K562 (cell line): ENCODE measurements around the gene FAM110D. TPM values are rescaled to one million over a fixed set of nuclear protein-coding genes. Genes with fewer than 3 reads are reported as not detected.
A peak's percentile ranks its signal among the peaks of the same experiment; 100 is the strongest.

Experiments used
- ATAC-seq: fragments of 200-7000 bp; cut with Tn5 transposase; 3 replicates; pipeline ENCODE4 v1.9.1; 2020; ENCODE audit warnings: moderate library complexity
- BruUV-seq: library from RNA; stranded (reverse); fragments of 400-500 nt; replicated peaks from 2 replicates; lab custom pipeline; 2021; lab: Mats Ljungman, UMichigan
- CTCF ChIA-PET: fragments of 300-600 bp; formaldehyde crosslinking; extraction: SDS; loops from one replicate; lab custom pipeline; 2021; ENCODE audit warnings: low intra/inter-chr PET ratio; lab: Yijun Ruan, JAX
- POLR2A ChIA-PET: fragments of 300-600, 350-650 bp; sonication (Branson Sonifier 250); formaldehyde crosslinking; extraction: SDS; loops from one replicate; lab custom pipeline; 2021; ENCODE audit warnings: antibody characterized with exemption, inconsistent platforms; lab: Yijun Ruan, JAX
- DNase-seq, 4 experiments: peaks; one replicate each; pipeline versions ENCODE4 v3.0.0 to v3.0.0-alpha.2; 2011 to 2018; ENCODE audit warnings: low spot score in 3 of 4, mixed read lengths in 3 of 4; ENCODE audit errors: extremely low read depth in 1 of 4
- FAIRE-seq: peaks from 2 replicates; lab custom pipeline; 2011; peaks lifted over from hg19 to GRCh38; lab: Jason Lieb, UNC
- H2AFZ ChIP-seq: 2 replicates; pipeline ENCODE4 v1.6.0; 2011; ENCODE audit warnings: low read depth, low read length, control low read depth, inconsistent platforms
- H3K27ac ChIP-seq: fragments of 200-600 bp; 3 replicates; pipeline ENCODE4 v1.8.0; 2011; ENCODE audit warnings: low read depth, mild to moderate bottlenecking, control low read depth, inconsistent platforms, low read length, moderate library complexity, mixed read lengths; ENCODE audit errors: extremely low read depth
- H3K27me3 ChIP-seq, 2 experiments: fragments of 300-600 bp in 1 of 2; 2 replicates in 1 of 2; 3 replicates in 1 of 2; pipeline versions ENCODE4 v1.6.0 to v1.8.0; 2011; ENCODE audit warnings: inconsistent platforms in 2 of 2, low read length in 2 of 2, mild to moderate bottlenecking in 1 of 2, mixed read lengths in 1 of 2, moderate library complexity in 1 of 2; ENCODE audit not compliant: control insufficient read depth in 2 of 2, insufficient read depth in 2 of 2
- H3K36me3 ChIP-seq: fragments of 300-600 bp; 3 replicates; pipeline ENCODE4 v1.8.0; 2011; ENCODE audit warnings: mild to moderate bottlenecking, low read length, inconsistent platforms; ENCODE audit not compliant: control insufficient read depth, insufficient read depth
- H3K4me1 ChIP-seq, 2 experiments: fragments of 200-600 bp in 1 of 2; replicated peaks in 1 of 2; 2 replicates in 1 of 2; 3 replicates in 1 of 2; pipeline versions ENCODE4 v1.5.1 to v1.8.0; 2011; ENCODE audit warnings: inconsistent platforms in 2 of 2, low read length in 2 of 2, mild to moderate bottlenecking in 1 of 2, mixed read lengths in 1 of 2, moderate library complexity in 1 of 2; ENCODE audit not compliant: control insufficient read depth in 2 of 2, insufficient read depth in 2 of 2
- H3K4me2 ChIP-seq: 2 replicates; pipeline ENCODE4 v1.6.1; 2011; ENCODE audit warnings: low read length, control low read depth, inconsistent platforms, mixed read lengths; ENCODE audit not compliant: insufficient read depth
- H3K4me3 ChIP-seq: fragments of 200-600 bp; sonication (generic), shearing (Covaris generic); 2 replicates; pipeline ENCODE4 v1.5.1; 2016; ENCODE audit warnings: control low read depth, inconsistent platforms
- H3K79me2 ChIP-seq: fragments of 200-600 bp; 3 replicates; pipeline ENCODE4 v1.8.0; 2011; ENCODE audit warnings: low read length, inconsistent platforms; ENCODE audit not compliant: control insufficient read depth, insufficient read depth
- H3K9ac ChIP-seq, 2 experiments: 2 replicates each; pipeline versions ENCODE4 v1.6.0 to v1.6.1; 2011; ENCODE audit warnings: low read depth in 2 of 2, low read length in 2 of 2, control low read depth in 1 of 2, inconsistent platforms in 1 of 2, mild to moderate bottlenecking in 1 of 2, mixed read lengths in 1 of 2; ENCODE audit not compliant: insufficient read depth in 1 of 2
- H3K9me1 ChIP-seq: one replicate; pipeline ENCODE4 v1.6.0; 2011; ENCODE audit warnings: inconsistent platforms, mild to moderate bottlenecking, low read length, moderate library complexity; ENCODE audit not compliant: control insufficient read depth, insufficient read depth
- H3K9me3 ChIP-seq: replicated peaks from 2 replicates; pipeline ENCODE4 v1.5.1; 2011; ENCODE audit warnings: low read depth, low read length, inconsistent platforms; ENCODE audit not compliant: control insufficient read depth, insufficient read depth
- H4K20me1 ChIP-seq: replicated peaks from 2 replicates; pipeline ENCODE4 v1.6.1; 2011; ENCODE audit warnings: low read length, inconsistent platforms, mixed read lengths; ENCODE audit not compliant: control insufficient read depth, insufficient read depth
- HNRNPK ChIP-seq: fragments of 200-400 bp; formaldehyde crosslinking; IDR thresholded peaks from one replicate; pipeline ENCODE4 v1.6.1; 2018; ENCODE audit warnings: mild to moderate bottlenecking, low read depth, low read length; ENCODE audit not compliant: poor library complexity, severe bottlenecking
- LEF1 ChIP-seq: fragments of 450-650 bp; IDR thresholded peaks from 2 replicates; pipeline ENCODE4 v1.6.1; 2016; ENCODE audit warnings: mild to moderate bottlenecking
- NBN ChIP-seq: fragments of 450-650 bp; IDR thresholded peaks from 2 replicates; pipeline ENCODE4 v1.6.1; 2016; ENCODE audit warnings: low read depth, mild to moderate bottlenecking
- OTX1 ChIP-seq: fragments of 450-650 bp; formaldehyde crosslinking; IDR thresholded peaks from 2 replicates; pipeline ENCODE4 v1.4.0; 2022; ENCODE audit warnings: mild to moderate bottlenecking
- POLR2B ChIP-seq: fragments of 450-650 bp; IDR thresholded peaks from 2 replicates; pipeline ENCODE4 v1.6.1; 2018; ENCODE audit warnings: low read depth; ENCODE audit not compliant: partially characterized antibody
- RUNX1 ChIP-seq: sonication (generic); IDR thresholded peaks from 2 replicates; pipeline ENCODE4 v1.6.1; 2016; ENCODE audit warnings: antibody characterized with exemption, low read depth
- TCFL5 ChIP-seq: fragments of 250-450 bp; sonication (Bioruptor Pico); conservative IDR thresholded peaks from 2 replicates; pipeline ENCODE4 v1.6.1; 2021; ENCODE audit warnings: mild to moderate bottlenecking, moderate library complexity, matching md5 sums
- ZNF239 ChIP-seq: fragments of 250-450 bp; sonication (Bioruptor Pico); IDR thresholded peaks from 2 replicates; pipeline ENCODE4 v1.4.0; 2020; ENCODE audit warnings: mild to moderate bottlenecking
- ZNF263 ChIP-seq: sonication (generic); formaldehyde crosslinking; IDR thresholded peaks from 2 replicates; pipeline ENCODE4 v1.8.0; 2022; ENCODE audit warnings: mild to moderate bottlenecking, missing genetic modification reagents, borderline replicate concordance
- ZNF583 ChIP-seq: fragments of 250-450 bp; sonication (Bioruptor Pico); IDR thresholded peaks from 2 replicates; pipeline ENCODE4 v1.4.0; 2020
- ZNF668 ChIP-seq: fragments of 250-450 bp; sonication (Bioruptor Pico); IDR thresholded peaks from 2 replicates; pipeline ENCODE4 v1.8.0; 2022; ENCODE audit warnings: mild to moderate bottlenecking, inconsistent platforms
- ZSCAN32 ChIP-seq: fragments of 450-650 bp; formaldehyde crosslinking; IDR thresholded peaks from 2 replicates; pipeline ENCODE4 v1.4.0; 2020; ENCODE audit warnings: mild to moderate bottlenecking, moderate library complexity
- WGBS: fragments of 100-300 bp; shearing (Covaris generic); methylation state at CpG from one replicate; pipeline ENCODE4 v1.1.6; 2016; ENCODE audit warnings: low coverage, mixed read lengths; ENCODE audit not compliant: insufficient coverage; ENCODE audit errors: missing lambda C conversion rate; 5-methylcytosine and 5-hydroxymethylcytosine counted together
- in situ Hi-C: fragments of 300-500 bp; cut with MboI; formaldehyde crosslinking; loops from 4 replicates; pipeline ENCODE4 v1.15.0; 2018; ENCODE audit warnings: inconsistent platforms, mixed read lengths
- intact Hi-C: fragments of 100-400 bp; cut with micrococcal nuclease; formaldehyde crosslinking; loops from 2 replicates; pipeline ENCODE4 v1.14.2; 2022
- polyA plus RNA-seq, 8 experiments: library from polyadenylated mRNA; depleted of rRNA in 4 of 8; stranded (reverse) in 5 of 8; unstranded in 3 of 8; fragments of >200 nt; fragmentation: Nextera tagmentation in 2 of 8; fragmentation: Illumina TruSeq in 1 of 8; extraction: Ambion mirVana in 2 of 8; extraction: Trizol in 1 of 8; gene quantifications; 2 replicates each; pipeline versions ENCODE4 v1.2.1 to v1.2.3, GENCODE V29; 2011 to 2014; ENCODE audit warnings: inconsistent platforms in 1 of 8, missing spikeins in 1 of 8
- total RNA-seq, 7 experiments: library from RNA; depleted of rRNA in 6 of 7; stranded (reverse); fragments of >200 nt in 6 of 7; fragmentation: Illumina TruSeq in 2 of 7; extraction: Trizol in 2 of 7; gene quantifications; 2 replicates each; pipeline versions ENCODE4 v1.2.1 to v1.2.3, GENCODE V29; 2011 to 2021; ENCODE audit warnings: low replicate concordance in 1 of 7
- TF ChIP-seq, protein P1 (sequence below): fragments of 250-450 bp; sonication (Bioruptor Pico); IDR thresholded peaks from 2 replicates; pipeline ENCODE4 v1.5.0; 2021
- TF ChIP-seq, protein P2 (sequence below): fragments of 250-450 bp; sonication (Bioruptor Pico); IDR thresholded peaks from 2 replicates; pipeline ENCODE4 v1.8.0; 2021; ENCODE audit warnings: mild to moderate bottlenecking, moderate library complexity
- TF ChIP-seq, protein P3 (sequence below): fragments of 450-650 bp; formaldehyde crosslinking; IDR thresholded peaks from 2 replicates; pipeline ENCODE4 v1.4.0; 2022; ENCODE audit warnings: missing genetic modification characterization
- TF ChIP-seq, protein P4 (sequence below): fragments of 450-650 bp; IDR thresholded peaks from 2 replicates; pipeline ENCODE4 v1.6.1; 2018; ENCODE audit warnings: mild to moderate bottlenecking, low read depth; ENCODE audit not compliant: partially characterized antibody

FAM110D gene
- total and polyA plus RNA-seq, 9 of the 15 experiments (the other 6 are each of a cell fraction or from before 2014, with no cell fraction given), result 0.04 to 1.1 (median 0.33) TPM

DNA sequence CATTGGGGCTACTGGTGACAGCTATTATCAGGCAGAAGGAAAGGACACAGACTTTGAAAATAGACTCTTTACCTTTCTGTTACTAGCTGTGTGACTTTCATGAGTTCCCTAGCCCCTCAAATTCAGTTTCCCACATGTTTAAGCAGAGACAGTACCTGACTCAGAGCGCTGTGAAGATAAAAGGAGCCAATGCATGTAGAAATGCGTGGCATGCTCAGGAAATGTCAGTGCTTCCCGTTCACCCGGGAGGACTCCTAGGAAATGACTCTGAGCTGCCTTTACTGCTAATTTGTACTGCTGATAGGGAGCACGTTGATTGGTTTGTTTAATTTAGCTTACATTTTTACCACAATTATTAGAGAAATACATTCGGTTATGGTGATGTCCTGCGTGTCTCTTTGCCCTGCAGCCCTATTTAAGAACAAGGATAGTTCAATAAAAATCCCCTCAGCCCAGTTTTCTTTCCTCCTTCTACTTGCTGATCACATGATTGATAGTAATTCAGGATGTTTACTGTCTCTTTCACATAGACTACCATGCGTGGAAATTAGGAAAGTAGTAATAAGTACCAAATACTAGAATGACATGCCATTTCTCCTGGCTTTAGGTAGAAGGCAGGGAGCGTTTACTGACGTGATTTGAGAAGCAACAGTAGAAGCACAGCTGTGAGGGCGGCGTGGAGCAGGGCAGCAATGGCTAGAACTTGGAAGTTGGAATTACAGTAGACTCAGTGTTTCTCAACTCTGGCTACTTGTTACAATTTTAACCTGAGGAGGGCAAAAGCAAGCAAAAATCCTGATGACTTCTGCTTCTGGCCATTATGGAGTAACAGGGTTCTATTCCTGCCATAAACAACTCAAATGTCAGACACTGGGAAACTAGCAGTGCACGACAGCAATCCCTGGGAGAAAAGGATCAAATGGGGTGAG lies 31.4 kb upstream of the FAM110D start (continued):
- TF ChIP-seq ZNF263 (CRISPR knock-in tag) (peak; percentile 90), RUNX1 (no peak)

DNA sequence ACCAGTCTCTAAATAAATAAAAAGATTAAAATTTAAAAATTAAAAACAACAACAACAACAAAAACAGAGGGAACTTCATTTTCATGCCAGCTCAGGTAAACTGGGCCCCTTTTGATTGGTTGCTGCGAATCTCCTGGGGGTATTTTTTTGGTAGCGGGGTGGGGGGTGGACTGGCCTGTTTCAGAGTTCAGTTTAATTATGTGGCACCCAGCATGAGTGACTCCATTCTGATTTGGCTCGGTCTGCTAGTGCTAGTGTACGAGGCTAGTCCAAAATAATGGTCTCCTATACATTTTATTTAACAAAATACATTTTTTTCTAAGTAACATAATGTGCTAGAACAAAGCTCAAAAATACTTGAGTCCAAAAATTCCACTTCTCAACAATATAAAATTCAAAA lies 29.1 kb upstream of the FAM110D start:
- no peaks in the 10 kb centered on the region for H3K9me3 ChIP-seq
- H3K4me3 ChIP-seq, result no peak overlapping the region
- H3K9me1 ChIP-seq, result no peaks in the 10 kb centered on the region
- in situ Hi-C loops, result no loop called here
- no peaks in the 10 kb centered on the region for H3K27me3 ChIP-seq
- no peak for FAIRE-seq
- no peak overlapping the region for H3K9ac ChIP-seq
- no TSS peak for BruUV-seq
- WGBS, result 93% methylated on average over 4 of the region's 4 CpGs
- intact Hi-C loops, result no loop called here
- DNase-seq, result no peak
- no peak for ATAC-seq
- H2AFZ ChIP-seq, result peak overlapping the region; percentile 78; the same call in 1 of the 2 replicates
- peaks cover 39 to 61% of the 10 kb centered on the region in 2 experiments for H3K4me1 ChIP-seq
- no peak overlapping the region for H3K4me2 ChIP-seq
- ChIA-PET CTCF (interaction anchor here (0.6 kb wide), 1 partner anchor 13 kb away, joined by 3 read pairs; no protein-coding TSS in a partner anchor), POLR2A (interaction anchor here (0.6 to 13.3 kb wide), 6 partner anchors 9 to 237 kb away, joined by 3 to 237 read pairs (median 6); partner anchors contain the start of gene PDIK1L)
- no peaks in the 10 kb centered on the region for H4K20me1 ChIP-seq
- no peak overlapping the region for H3K27ac ChIP-seq
- H3K79me2 ChIP-seq, result peaks cover 27% of the 10 kb centered on the region
- H3K36me3 ChIP-seq, result peaks cover 5% of the 10 kb centered on the region
- no peak for TF ChIP-seq LEF1
- no peak for TF ChIP-seq POLR2B
- TF ChIP-seq, protein P1, sequence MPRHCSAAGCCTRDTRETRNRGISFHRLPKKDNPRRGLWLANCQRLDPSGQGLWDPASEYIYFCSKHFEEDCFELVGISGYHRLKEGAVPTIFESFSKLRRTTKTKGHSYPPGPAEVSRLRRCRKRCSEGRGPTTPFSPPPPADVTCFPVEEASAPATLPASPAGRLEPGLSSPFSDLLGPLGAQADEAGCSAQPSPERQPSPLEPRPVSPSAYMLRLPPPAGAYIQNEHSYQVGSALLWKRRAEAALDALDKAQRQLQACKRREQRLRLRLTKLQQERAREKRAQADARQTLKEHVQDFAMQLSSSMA (CRISPR knock-in tag), result no peak
- no peak for TF ChIP-seq OTX1 (CRISPR knock-in tag)
- no peak for TF ChIP-seq HNRNPK
- no peak for TF ChIP-seq ZNF668 (CRISPR knock-in tag)
- TF ChIP-seq ZNF583, result 0 out of 2 replicates have a peak, but pooled peaks have one; percentile 14
- TF ChIP-seq, protein P2, sequence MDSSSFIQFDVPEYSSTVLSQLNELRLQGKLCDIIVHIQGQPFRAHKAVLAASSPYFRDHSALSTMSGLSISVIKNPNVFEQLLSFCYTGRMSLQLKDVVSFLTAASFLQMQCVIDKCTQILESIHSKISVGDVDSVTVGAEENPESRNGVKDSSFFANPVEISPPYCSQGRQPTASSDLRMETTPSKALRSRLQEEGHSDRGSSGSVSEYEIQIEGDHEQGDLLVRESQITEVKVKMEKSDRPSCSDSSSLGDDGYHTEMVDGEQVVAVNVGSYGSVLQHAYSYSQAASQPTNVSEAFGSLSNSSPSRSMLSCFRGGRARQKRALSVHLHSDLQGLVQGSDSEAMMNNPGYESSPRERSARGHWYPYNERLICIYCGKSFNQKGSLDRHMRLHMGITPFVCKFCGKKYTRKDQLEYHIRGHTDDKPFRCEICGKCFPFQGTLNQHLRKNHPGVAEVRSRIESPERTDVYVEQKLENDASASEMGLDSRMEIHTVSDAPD (CRISPR knock-in tag), result no peak
- no peak for TF ChIP-seq TCFL5 (CRISPR knock-in tag)
- no peak for TF ChIP-seq ZSCAN32
- TF ChIP-seq, protein P3, sequence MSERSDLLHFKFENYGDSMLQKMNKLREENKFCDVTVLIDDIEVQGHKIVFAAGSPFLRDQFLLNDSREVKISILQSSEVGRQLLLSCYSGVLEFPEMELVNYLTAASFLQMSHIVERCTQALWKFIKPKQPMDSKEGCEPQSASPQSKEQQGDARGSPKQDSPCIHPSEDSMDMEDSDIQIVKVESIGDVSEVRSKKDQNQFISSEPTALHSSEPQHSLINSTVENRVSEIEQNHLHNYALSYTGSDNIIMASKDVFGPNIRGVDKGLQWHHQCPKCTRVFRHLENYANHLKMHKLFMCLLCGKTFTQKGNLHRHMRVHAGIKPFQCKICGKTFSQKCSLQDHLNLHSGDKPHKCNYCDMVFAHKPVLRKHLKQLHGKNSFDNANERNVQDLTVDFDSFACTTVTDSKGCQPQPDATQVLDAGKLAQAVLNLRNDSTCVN (CRISPR knock-in tag), result no peak
- peak; percentile 57; the same call in 1 of the 2 replicates for TF ChIP-seq ZNF239 (CRISPR knock-in tag)
- TF ChIP-seq, protein P4, sequence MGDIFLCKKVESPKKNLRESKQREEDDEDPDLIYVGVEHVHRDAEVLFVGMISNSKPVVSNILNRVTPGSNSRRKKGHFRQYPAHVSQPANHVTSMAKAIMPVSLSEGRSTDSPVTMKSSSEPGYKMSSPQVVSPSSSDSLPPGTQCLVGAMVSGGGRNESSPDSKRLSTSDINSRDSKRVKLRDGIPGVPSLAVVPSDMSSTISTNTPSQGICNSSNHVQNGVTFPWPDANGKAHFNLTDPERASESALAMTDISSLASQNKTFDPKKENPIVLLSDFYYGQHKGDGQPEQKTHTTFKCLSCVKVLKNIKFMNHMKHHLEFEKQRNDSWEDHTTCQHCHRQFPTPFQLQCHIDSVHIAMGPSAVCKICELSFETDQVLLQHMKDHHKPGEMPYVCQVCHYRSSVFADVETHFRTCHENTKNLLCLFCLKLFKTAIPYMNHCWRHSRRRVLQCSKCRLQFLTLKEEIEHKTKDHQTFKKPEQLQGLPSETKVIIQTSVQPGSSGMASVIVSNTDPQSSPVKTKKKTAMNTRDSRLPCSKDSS, result no peak
- no peak for TF ChIP-seq NBN
